Measurements from ENCODE around the gene XRCC4.
A peak's percentile ranks its signal among the peaks of the same experiment; 100 is the strongest.

Gene XRCC4

DNA sequence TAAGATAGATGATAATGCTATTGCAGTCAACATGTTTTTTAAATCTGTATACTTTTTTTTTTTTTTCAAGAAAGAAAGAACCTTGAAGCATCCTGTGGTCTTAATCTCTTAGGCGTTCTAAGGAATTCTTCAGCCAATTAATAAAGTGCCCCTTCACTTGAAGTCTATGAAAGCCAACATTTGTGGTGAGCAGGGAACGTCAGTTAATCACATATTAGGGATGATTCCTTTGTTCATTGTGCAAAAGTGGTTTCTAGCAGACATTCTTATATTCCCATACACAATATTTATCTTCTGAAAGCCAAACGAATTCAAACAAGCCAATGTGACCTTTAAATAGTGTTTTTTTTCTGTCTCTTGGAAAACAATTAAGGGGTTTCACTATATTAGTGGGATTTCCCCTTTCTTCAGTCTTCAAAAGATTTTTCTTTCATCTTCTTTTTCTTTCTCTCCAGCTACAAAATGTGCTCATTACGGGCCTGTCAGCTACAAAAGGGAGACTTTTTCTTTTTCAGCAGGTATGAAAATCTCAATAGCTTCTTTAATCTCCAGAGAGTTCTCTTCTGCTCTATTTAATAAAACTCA lies 40.3 kb upstream of the XRCC4 start:
- peak in 1 of 2 donors; percentile 18 for DNase-seq (ENCODE audit: low read depth in 2 of 2)

DNA sequence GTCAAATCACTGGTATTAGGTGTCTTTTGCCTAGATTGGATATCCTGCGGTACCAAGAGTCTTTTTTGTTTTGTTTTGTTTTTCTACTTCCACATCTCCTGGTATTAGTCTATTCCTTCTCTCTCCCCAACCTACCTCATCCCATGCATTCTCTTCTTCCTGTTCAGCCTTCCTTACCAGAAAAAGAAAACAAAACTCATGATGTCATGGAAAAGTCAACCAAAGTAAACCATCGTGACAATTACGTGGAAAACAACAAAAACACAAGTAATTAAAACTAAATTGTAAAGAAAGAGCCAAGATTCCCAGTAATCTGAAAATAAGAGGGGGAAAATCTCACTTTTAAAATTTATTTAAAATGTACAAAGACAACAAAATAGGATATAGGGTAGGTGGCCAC lies 38.4 kb upstream of the XRCC4 start:
- TF ChIP-seq, protein P1, sequence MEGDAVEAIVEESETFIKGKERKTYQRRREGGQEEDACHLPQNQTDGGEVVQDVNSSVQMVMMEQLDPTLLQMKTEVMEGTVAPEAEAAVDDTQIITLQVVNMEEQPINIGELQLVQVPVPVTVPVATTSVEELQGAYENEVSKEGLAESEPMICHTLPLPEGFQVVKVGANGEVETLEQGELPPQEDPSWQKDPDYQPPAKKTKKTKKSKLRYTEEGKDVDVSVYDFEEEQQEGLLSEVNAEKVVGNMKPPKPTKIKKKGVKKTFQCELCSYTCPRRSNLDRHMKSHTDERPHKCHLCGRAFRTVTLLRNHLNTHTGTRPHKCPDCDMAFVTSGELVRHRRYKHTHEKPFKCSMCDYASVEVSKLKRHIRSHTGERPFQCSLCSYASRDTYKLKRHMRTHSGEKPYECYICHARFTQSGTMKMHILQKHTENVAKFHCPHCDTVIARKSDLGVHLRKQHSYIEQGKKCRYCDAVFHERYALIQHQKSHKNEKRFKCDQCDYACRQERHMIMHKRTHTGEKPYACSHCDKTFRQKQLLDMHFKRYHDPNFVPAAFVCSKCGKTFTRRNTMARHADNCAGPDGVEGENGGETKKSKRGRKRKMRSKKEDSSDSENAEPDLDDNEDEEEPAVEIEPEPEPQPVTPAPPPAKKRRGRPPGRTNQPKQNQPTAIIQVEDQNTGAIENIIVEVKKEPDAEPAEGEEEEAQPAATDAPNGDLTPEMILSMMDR (IDR thresholded peaks at IDR 0.05; ENCODE audit: low read depth, low read length): no peak
- no peak overlapping the region for H3K4me3 ChIP-seq (replicated peaks in 1 of 2; ENCODE audit: low read depth in 2 of 2, low read length in 2 of 2)
- DNase-seq (ENCODE audit: low read depth in 2 of 2): no peak

More for the DNA sequence above, 40.3 kb upstream of the XRCC4 start:
- TF ChIP-seq, protein P1 (IDR thresholded peaks at IDR 0.05; ENCODE audit: low read depth, low read length): no peak
- H3K4me3 ChIP-seq (replicated peaks in 1 of 2; ENCODE audit: low read depth in 2 of 2, low read length in 2 of 2): no peak overlapping the region

DNA sequence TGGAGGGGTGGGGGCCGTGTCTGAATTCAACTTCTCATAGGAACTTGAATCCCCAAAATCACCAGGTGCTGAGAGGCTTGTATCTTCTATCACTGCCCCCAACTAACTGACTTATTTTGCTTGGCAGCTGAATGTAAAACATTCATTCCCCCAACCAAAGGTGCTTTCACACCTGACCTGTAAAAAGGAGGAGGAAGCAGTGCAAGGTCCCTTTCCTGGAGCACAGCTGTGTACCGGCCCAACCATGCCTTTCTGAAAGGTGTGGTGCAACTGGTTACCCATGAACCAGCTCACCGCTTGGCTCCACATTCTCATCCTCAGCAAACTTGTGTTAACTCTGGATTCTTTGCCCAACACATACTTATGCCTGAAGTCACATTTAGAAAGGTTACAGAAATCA lies 34.8 kb upstream of the XRCC4 start:
- TF ChIP-seq, protein P1 (IDR thresholded peaks at IDR 0.05; ENCODE audit: low read depth, low read length): no peak
- no peak for DNase-seq (ENCODE audit: low read depth in 2 of 2)
- H3K4me3 ChIP-seq (replicated peaks in 1 of 2; ENCODE audit: low read depth in 2 of 2, low read length in 2 of 2): no peak overlapping the region

DNA sequence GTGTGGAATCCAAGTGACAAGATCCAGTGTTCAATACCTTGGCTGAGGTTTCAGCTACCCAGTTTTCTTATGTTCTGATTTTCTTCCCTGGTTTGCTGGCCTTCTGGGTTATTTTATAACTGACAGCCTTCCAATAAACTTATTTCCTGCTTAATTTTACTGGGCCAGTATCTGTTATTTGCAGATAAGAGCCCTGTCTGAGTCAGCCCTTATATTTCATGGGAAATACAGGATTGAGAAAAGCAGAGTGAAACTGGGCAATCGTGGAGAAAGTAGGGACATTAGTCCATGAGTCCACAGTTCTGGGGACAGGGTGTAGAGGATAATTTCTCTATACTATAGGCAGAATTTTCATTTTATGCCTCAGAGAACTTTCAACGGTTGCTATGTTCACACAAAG lies 32.4 kb upstream of the XRCC4 start:
- no peak overlapping the region for H3K4me3 ChIP-seq (replicated peaks in 1 of 2; ENCODE audit: low read depth in 2 of 2, low read length in 2 of 2)
- no peak for DNase-seq (ENCODE audit: low read depth in 2 of 2)
- TF ChIP-seq, protein P1 (IDR thresholded peaks at IDR 0.05; ENCODE audit: low read depth, low read length): no peak

DNA sequence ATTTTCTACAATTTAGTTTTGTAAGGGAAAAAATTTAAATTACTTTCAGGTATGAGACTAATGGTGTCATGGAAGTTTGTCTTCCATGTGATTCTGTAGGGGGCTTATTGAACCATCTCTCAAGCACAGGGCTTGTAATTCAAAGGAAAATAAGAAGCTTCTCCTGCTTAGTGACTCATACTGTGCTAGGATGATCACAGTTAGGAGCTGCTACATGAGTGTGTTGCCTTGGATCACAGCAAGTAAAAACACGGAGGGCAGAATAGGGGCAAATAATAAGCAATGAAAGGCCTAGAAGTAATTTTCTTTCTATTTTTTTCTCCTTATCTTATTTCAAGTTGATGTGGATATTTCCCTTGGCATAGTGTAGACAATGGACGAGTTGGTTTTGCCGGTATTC lies 29.1 kb upstream of the XRCC4 start:
- peak in 1 of 2 donors; percentile 34 for DNase-seq (ENCODE audit: low read depth in 2 of 2)
- TF ChIP-seq, protein P1 (IDR thresholded peaks at IDR 0.05; ENCODE audit: low read depth, low read length): no peak
- H3K4me3 ChIP-seq (replicated peaks in 1 of 2; ENCODE audit: low read depth in 2 of 2, low read length in 2 of 2): no peak overlapping the region

DNA sequence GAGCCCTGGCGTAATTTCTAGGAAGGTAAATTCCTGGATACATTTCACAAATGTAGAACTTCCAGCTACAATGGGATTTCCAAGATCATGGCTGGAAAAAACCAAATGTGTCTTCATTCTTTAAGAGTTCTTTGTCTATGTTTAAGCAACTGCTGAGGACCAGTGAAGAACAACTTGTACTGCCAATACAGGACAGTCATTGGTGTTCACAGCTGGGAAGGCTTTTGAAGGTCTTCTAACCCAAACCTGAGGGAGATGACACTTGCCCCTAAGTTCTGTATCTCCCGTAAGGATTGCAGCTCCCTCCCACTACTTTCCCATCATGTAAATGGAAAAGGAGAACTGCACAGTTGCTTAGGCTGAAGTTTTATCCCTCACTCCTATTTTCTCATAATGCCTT lies 28.5 kb upstream of the XRCC4 start:
- DNase-seq (ENCODE audit: low read depth in 2 of 2): no peak
- H3K4me3 ChIP-seq (replicated peaks in 1 of 2; ENCODE audit: low read depth in 2 of 2, low read length in 2 of 2): no peak overlapping the region
- TF ChIP-seq, protein P1 (IDR thresholded peaks at IDR 0.05; ENCODE audit: low read depth, low read length): no peak

DNA sequence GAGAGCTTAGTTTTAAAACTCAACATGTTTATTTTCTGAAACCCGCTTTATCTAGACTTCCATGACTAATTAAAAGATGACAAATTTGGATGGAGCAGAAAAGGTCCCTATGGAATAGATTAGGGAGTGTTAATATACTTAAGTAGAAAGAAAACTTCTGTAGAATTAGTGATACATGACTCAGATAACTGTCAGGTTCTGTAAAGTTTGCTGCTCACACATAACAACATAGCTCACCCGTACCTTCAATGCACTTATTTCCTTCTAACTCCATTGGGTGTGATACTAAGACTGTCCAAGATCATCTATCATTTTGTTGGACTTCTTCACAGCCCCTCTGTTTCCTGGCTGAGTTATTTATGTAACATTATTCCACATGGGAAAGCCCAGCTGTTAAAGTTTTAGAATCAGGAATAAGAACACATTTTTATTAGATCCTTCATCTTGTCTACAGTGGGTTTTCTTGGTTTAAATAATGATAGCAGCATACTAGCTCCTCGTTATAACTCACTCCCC lies 27.9 kb upstream of the XRCC4 start:
- DNase-seq (ENCODE audit: low read depth in 2 of 2): no peak
- H3K4me3 ChIP-seq (replicated peaks in 1 of 2; ENCODE audit: low read depth in 2 of 2, low read length in 2 of 2): no peak overlapping the region
- TF ChIP-seq, protein P1 (IDR thresholded peaks at IDR 0.05; ENCODE audit: low read depth, low read length): no peak
